Skin of body (tissue), 2 donors: Measurements from ENCODE around the gene CUBN. TPM values are rescaled to one million over a fixed set of nuclear protein-coding genes. Genes with fewer than 3 reads are reported as not detected.

Experiments
- DNase-seq: peaks from one replicate; lab custom pipeline; 2025; lab: John Stamatoyannopoulos, UW
- total RNA-seq: library from RNA; depleted of rRNA; stranded (reverse); fragments of >200 nt; gene quantifications from one replicate; pipeline ENCODE4 v1.2.3, GENCODE V29; 2014

Gene CUBN
- total RNA-seq, 1 donor from 2014 or later: 18.1 TPM

GRCh38 chr10:17073725-17074540 is 55.7 kb downstream of the CUBN start:
- DNase-seq: peak; percentile 9

- DNase-seq: no peak
These were observed 60.7 kb downstream of the CUBN start for GRCh38 chr10:17068953-17069352.

GRCh38 chr10:17067376-17068264 is 62.0 kb downstream of the CUBN start:
- DNase-seq: no peak

GRCh38 chr10:17066807-17067206 is 62.8 kb downstream of the CUBN start:
- no peak for DNase-seq

GRCh38 chr10:17066000-17066399 is 63.6 kb downstream of the CUBN start:
- DNase-seq: no peak

- DNase-seq: no peak
These were observed 64.3 kb downstream of the CUBN start for GRCh38 chr10:17065273-17065672.

GRCh38 chr10:17064435-17064834 is 65.2 kb downstream of the CUBN start:
- DNase-seq: peak; percentile 64

GRCh38 chr10:17062955-17063484 is 66.6 kb downstream of the CUBN start:
- DNase-seq: peak; percentile 67

GRCh38 chr10:17062493-17062892 is 67.1 kb downstream of the CUBN start:
- peak; percentile 84 for DNase-seq

- no peak for DNase-seq
These were observed 67.6 kb downstream of the CUBN start for GRCh38 chr10:17062009-17062408.

GRCh38 chr10:17061418-17061817 is 68.2 kb downstream of the CUBN start:
- no peak for DNase-seq

- no peak for DNase-seq
These were observed 69.3 kb downstream of the CUBN start for GRCh38 chr10:17060289-17060688.

GRCh38 chr10:17059197-17059688 is 70.4 kb downstream of the CUBN start:
- peak; percentile 97 for DNase-seq

GRCh38 chr10:17058093-17058492 is 71.5 kb downstream of the CUBN start:
- DNase-seq: no peak

GRCh38 chr10:17056781-17057428 is 72.7 kb downstream of the CUBN start:
- peak; percentile 90 for DNase-seq

- DNase-seq: no peak
These were observed 76.1 kb downstream of the CUBN start for GRCh38 chr10:17053513-17053912.

- DNase-seq: no peak
These were observed 76.5 kb downstream of the CUBN start for GRCh38 chr10:17053061-17053460.

GRCh38 chr10:17051851-17052250 is 77.8 kb downstream of the CUBN start:
- DNase-seq: no peak

- DNase-seq: no peak
These were observed 80.4 kb downstream of the CUBN start for GRCh38 chr10:17049195-17049594.

GRCh38 chr10:17047908-17048307 is 81.7 kb downstream of the CUBN start:
- DNase-seq: no peak

- DNase-seq: peak; percentile 60
These were observed 82.6 kb downstream of the CUBN start for GRCh38 chr10:17046989-17047388.
